GM19351 (cell line): ENCODE measurements around the gene TGFB1I1.
"Not testable (repeated sequence)": the region's sequence is repeated elsewhere in the genome, so short reads cannot be mapped to it uniquely, and the experiment has no call there.

ENCODE experiments used
- ATAC-seq: cut with Tn5 transposase; IDR thresholded peaks from one replicate; pipeline ENCODE4 v1.9.1; 2021; ENCODE audit warnings: mild to moderate bottlenecking, moderate library complexity; ENCODE audit not compliant: unreplicated experiment

Gene TGFB1I1

GRCh38 chr16:31486045-31486444 is 14.1 kb downstream of the TGFB1I1 start:
- no peak for ATAC-seq

- no peak for ATAC-seq
Observed at GRCh38 chr16:31487071-31487719, 15.2 kb downstream of the TGFB1I1 start.

DNA sequence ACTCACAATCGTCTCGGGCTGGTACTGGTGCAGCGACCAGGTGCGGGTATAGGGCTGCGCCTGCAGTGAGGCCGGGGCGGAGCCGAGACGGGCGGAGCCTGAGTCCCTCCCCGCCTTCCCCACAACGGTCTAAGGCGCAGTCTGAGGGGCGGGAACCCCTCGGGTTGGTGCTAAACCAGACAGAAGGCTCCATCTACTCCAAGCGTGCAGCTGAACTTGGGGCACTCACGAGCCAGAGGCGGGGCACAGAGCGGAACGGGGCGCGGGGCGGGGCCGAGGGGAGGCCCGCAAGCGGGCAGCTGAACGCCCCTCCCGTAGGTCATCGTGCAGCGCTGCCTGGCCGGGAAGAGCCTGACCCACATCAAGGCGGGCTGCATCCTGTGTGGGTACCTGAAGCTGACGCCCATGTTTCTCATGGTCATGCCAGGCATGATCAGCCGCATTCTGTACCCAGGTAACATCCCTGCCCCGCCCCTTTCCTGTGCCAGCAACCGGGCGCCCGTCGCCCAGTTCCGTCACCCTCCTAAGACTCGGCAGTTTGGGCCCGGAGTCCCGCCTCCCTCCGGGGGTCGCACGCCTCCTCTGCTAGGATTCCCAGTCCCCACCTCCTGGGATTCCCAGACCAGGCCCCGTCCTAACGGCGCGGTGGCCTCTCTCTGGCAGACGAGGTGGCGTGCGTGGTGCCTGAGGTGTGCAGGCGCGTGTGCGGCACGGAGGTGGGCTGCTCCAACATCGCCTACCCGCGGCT is 15.9 kb downstream of the TGFB1I1 start:
- ATAC-seq = peak; percentile 90

GRCh38 chr16:31488468-31489297 is 16.7 kb downstream of the TGFB1I1 start:
- no peak for ATAC-seq

- ATAC-seq = no peak
Observed at GRCh38 chr16:31489298-31489564, 17.3 kb downstream of the TGFB1I1 start.

GRCh38 chr16:31489616-31490584 is 17.9 kb downstream of the TGFB1I1 start:
- ATAC-seq = no peak

DNA sequence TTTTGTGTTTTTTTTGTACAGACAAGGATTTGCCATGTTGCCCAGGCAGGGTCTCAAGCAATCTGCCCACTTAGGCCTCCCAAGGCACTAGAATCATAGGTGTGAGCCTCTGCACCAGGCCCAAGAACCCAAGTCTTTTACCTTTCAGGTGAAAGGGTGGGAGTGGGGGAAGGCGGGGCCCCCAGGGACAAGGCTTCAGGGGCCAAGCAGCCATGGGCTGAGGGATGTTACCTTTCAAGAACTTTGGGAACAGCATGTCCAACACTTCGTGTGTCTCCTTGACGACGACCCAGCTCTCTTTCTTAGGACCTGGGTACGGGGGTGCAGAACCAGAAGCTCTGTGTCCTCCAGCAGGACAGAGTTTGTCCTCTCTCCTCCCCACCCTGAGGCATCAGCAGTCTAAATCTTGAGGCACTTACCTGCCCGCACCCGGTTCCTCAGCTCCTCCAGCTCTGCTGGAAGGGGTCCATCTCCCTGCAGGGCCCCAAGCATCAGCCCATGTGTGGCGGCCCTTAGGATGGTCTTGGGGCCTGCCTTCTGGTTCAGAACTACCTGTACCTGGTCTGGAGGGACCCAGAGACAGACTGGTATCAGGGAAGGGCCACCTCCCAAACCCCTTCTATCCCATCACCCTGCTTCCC is 19.9 kb downstream of the TGFB1I1 start:
- no peak for ATAC-seq

DNA sequence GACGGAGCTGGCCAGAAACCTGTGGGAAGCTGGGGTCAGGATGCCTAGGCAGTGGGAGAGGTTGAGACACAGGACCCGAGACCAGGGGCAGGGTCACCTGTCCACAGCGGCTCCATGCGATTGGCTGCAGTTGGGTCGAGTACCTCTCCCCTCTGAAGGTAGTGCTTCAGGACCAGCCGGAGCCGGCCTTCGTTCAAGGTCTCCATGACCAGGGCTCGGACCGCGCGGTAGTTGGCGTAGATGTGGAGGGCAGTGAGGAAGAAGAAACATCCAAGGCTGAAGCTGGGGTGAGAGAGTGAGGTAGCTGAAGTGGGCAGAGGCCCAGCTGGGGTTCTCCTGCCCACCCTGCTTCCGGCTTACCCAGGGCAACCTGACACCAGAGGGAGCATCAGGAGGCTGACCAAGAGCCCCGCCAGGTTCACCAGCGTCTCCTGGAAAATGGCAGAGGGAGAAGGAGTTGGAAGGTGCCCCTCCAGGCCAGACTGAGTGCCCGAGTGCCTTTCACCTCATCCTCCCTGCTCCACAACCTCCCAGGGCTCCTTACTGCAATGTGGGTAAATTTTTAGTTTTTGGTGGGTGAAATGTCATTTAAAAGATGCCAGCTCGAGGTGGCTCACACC is 21.7 kb downstream of the TGFB1I1 start:
- no peak for ATAC-seq

- no peak for ATAC-seq
Observed at GRCh38 chr16:31496670-31497069, 24.7 kb downstream of the TGFB1I1 start.

DNA sequence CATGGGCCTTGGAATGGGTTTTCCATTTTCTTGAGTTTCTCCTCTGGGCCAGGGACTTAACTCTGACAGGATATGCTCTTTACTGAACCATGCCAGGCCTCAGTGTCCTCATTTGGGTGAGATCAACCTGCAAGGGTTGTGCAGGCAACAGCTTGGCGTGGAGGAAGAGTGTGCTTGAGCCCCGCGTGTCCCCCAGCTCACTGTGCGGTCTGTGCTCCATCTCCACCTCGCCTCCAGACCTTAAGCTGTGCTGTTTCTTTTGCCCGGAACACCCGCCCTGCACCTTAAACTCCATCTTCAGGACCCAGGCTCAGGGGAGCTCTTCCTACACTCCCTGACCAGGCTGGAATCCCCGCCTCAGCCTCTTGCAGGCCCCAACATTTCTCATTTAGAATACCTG is 26.5 kb downstream of the TGFB1I1 start:
- no peak for ATAC-seq

GRCh38 chr16:31499928-31500327 is 28.0 kb downstream of the TGFB1I1 start:
- ATAC-seq = no peak

DNA sequence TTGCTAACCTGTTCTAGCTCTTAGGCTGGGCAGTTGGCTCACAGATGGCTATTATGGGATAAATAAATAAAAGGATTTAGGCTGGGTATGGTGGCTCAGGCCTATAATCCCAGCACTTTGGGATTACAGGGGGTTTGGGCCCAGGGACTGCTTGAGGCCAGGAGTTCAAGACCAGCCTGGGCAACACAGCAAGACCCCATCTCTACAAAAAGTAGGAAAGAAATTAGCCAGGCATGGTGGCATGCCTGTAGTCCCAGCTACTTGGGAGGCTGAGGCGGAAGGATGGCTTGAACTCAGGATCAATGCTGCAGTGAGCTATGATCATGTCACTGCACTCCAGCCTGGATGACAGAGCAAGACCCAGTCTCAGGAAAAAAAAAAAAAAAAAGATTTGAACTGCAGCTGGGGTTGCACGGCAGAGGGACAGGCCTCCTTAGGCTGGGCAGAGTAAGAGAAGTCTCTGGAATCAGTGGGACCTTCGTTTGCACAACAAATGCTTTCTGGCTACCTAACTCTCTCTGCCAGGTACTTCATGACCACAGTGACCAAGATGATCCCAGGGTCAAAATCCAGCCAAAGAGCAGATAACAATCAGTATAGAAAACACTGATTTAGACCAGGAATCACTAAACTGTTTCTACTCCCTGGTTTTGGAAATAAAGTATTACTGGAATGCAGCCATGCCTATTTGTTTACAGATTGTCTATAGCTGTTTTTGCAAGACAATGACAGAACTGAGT is 29.4 kb downstream of the TGFB1I1 start:
- no peak for ATAC-seq

- ATAC-seq = no peak
Observed at GRCh38 chr16:31501966-31502348, 30.0 kb downstream of the TGFB1I1 start.

DNA sequence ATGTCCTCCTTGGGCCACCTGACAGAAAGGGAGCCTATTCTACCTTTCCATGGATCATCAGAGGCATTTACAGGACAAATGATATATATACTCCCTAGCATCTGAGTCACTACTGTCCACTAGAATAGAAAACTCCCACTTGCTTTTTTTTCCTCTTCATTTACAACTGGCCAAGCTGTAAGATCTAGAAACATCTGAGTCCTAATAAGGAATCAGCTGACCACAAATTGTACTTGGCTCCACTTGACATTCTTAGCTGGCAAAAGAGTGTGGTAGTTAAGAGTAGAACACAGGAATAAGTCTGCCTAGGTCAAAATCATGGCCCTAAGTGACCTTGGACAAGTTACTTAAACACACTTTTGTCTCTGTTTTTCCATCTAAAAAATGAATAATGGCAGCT is 31.0 kb downstream of the TGFB1I1 start:
- no peak for ATAC-seq

- ATAC-seq = not testable (repeated sequence)
Observed at GRCh38 chr16:31503555-31503954, 31.6 kb downstream of the TGFB1I1 start.

GRCh38 chr16:31504159-31504558 is 32.2 kb downstream of the TGFB1I1 start:
- no peak for ATAC-seq

DNA sequence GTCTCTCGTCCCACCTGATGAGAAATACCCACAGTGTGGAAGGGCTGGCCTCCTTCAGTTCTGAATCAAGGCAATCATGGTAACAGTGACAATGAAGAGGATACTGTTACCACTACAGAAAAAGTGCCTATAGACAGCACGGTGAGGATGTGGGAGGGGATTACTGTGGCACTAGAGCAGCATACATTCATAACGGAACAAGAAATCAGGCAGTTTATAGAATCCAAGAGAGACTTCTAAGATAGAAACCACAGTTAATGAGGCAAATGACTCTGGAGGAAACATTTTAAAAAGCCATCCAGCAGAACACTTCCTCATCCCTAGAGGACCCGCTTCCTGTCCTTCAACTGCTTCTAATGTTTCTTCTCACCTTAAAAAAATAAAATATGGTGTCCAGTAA is 33.5 kb downstream of the TGFB1I1 start:
- ATAC-seq = peak; percentile 48

DNA sequence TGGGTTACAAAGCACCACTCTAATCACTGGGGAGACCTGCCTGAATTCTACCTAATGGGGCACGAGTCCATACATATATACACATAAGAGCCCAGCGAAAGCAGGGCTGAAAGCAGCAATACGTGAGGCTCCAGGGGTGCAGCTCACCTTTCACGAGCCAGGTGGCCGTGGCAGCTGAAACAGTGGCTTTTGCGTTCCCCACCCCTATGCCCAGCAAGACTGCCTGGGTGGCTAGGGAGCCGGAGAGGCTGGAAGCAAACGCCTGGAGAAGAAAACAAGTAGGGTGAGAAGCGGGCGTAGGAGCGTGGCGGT is 35.6 kb downstream of the TGFB1I1 start:
- ATAC-seq = peak; percentile 1

GRCh38 chr16:31507929-31508705 is 36.2 kb downstream of the TGFB1I1 start, which contains the start of gene RUSF1:
TSS of gene RUSF1 (minus strand) at chr16:31508391. CDS start at chr16:31508373, 18 bp downstream.
- ATAC-seq = peak; percentile 88
